ENCODE results near the gene B4GALNT2.
"Not testable (repeated sequence)": the region's sequence is repeated elsewhere in the genome, so short reads cannot be mapped to it uniquely, and the experiment has no call there.

DNA sequence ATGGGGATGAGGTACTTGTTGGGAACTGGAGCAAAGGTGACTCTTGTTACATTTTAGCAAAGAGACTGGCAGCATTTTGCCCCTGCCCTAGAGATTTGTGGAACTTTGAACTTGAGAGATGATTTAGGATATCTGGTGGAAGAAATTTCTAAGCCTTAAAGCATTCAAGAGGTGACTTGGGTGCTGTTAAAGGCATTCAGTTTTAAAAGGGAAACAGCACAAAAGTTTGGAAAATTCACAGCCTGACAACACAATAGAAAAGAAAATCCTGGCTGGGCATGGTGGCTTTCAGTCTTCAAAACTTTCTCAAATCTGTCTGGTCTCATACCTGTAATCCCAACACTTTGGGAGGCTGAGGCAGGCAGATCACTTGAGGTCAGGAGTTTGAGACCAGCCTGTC, 52.0 kb downstream of the B4GALNT2 start:
- not testable (repeated sequence) for TF ChIP-seq EZH2 (IDR thresholded peaks at IDR 0.05; ENCODE audit: borderline replicate concordance, low read depth, low read length, severe bottlenecking); POLR2A (IDR thresholded peaks at IDR 0.05; ENCODE audit: low read depth, low read length)
- TF ChIP-seq, protein P1, sequence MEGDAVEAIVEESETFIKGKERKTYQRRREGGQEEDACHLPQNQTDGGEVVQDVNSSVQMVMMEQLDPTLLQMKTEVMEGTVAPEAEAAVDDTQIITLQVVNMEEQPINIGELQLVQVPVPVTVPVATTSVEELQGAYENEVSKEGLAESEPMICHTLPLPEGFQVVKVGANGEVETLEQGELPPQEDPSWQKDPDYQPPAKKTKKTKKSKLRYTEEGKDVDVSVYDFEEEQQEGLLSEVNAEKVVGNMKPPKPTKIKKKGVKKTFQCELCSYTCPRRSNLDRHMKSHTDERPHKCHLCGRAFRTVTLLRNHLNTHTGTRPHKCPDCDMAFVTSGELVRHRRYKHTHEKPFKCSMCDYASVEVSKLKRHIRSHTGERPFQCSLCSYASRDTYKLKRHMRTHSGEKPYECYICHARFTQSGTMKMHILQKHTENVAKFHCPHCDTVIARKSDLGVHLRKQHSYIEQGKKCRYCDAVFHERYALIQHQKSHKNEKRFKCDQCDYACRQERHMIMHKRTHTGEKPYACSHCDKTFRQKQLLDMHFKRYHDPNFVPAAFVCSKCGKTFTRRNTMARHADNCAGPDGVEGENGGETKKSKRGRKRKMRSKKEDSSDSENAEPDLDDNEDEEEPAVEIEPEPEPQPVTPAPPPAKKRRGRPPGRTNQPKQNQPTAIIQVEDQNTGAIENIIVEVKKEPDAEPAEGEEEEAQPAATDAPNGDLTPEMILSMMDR (IDR thresholded peaks at IDR 0.05; ENCODE audit: extremely low read depth in 1 of 2, insufficient read depth in 1 of 2, low read depth in 1 of 2, low read length in 2 of 2), result not testable (repeated sequence)

All from endothelial cell of umbilical vein (primary cell).